ENCODE data around the gene EFCAB7. TPM values are rescaled to one million over a fixed set of nuclear protein-coding genes. Genes with fewer than 3 reads are reported as not detected.

The EFCAB7 gene
- total and polyA plus RNA-seq, 8 donors: 2.6 to 14.9 (median 3.0) TPM; not detected in 1

GRCh38 chr1:63486629-63487028, 36.7 kb upstream of the EFCAB7 start:
- no peak overlapping the region for H3K27ac ChIP-seq
- peak in 1 of 2 donors; percentile 50 for DNase-seq
- TF ChIP-seq EP300 (IDR thresholded peaks at IDR 0.05): no peak
- TF ChIP-seq POLR2AphosphoS5 (IDR thresholded peaks at IDR 0.05): no peak
- no peak for TF ChIP-seq POLR2A (IDR thresholded peaks at IDR 0.05)
- peaks cover 0 to 7% (median 0%) of the 10 kb centered on the region in 4 donors for H3K4me1 ChIP-seq
- H3K27me3 ChIP-seq: no peaks in the 10 kb centered on the region
- H3K9me3 ChIP-seq: no peaks in the 10 kb centered on the region
- no peak overlapping the region for H3K4me3 ChIP-seq
- 77 to 97% (median 83%) methylated on average over 1 of the region's 1 CpG for WGBS, 5 donors
- intact Hi-C loops (cut with DNase I; ENCODE audit: low total_unique reads): no loop called here
- H3K36me3 ChIP-seq: no peaks in the 10 kb centered on the region

GRCh38 chr1:63487336-63488065, 35.8 kb upstream of the EFCAB7 start:
- Histone ChIP-seq H3K4me3 (no peak overlapping the region), H3K27ac (no peak overlapping the region), H3K27me3 (no peaks in the 10 kb centered on the region), H3K36me3 (no peaks in the 10 kb centered on the region), H3K9me3 (no peaks in the 10 kb centered on the region), H3K4me1 (peaks cover 0 to 7% (median 0%) of the 10 kb centered on the region in 4 donors)
- 60 to 80% (median 73%) methylated on average over 8 of the region's 8 CpGs for WGBS, 5 donors
- TF ChIP-seq CTCF (IDR thresholded peaks at IDR 0.05) (no peak), POLR2A (IDR thresholded peaks at IDR 0.05) (no peak), EP300 (IDR thresholded peaks at IDR 0.05) (no peak), POLR2AphosphoS5 (IDR thresholded peaks at IDR 0.05) (no peak)
- DNase-seq: peak in 1 of 2 donors; percentile 77
- intact Hi-C loops (cut with DNase I; ENCODE audit: low total_unique reads): no loop called here

- WGBS, 5 donors: 85 to 100% (median 94%) methylated on average over 2 of the region's 2 CpGs
- Histone ChIP-seq H3K27ac (no peak overlapping the region), H3K4me3 (no peak overlapping the region), H3K36me3 (no peaks in the 10 kb centered on the region), H3K27me3 (no peaks in the 10 kb centered on the region), H3K9me3 (no peaks in the 10 kb centered on the region), H3K4me1 (no peaks in the 10 kb centered on the region)
- DNase-seq: no peak
- TF ChIP-seq POLR2A (IDR thresholded peaks at IDR 0.05) (no peak), POLR2AphosphoS5 (IDR thresholded peaks at IDR 0.05) (no peak), CTCF (IDR thresholded peaks at IDR 0.05) (no peak), EP300 (IDR thresholded peaks at IDR 0.05) (no peak)
- intact Hi-C loops (cut with DNase I; ENCODE audit: low total_unique reads): no loop called here
Observed at GRCh38 chr1:63497577-63497976, 25.7 kb upstream of the EFCAB7 start.

GRCh38 chr1:63498106-63498505, 25.2 kb upstream of the EFCAB7 start:
- H3K4me3 ChIP-seq: no peak overlapping the region
- no peak for DNase-seq
- no peaks in the 10 kb centered on the region for H3K36me3 ChIP-seq
- no peak for TF ChIP-seq POLR2A (IDR thresholded peaks at IDR 0.05)
- no peak for TF ChIP-seq POLR2AphosphoS5 (IDR thresholded peaks at IDR 0.05)
- no peak for TF ChIP-seq CTCF (IDR thresholded peaks at IDR 0.05)
- TF ChIP-seq EP300 (IDR thresholded peaks at IDR 0.05): no peak
- intact Hi-C loops (cut with DNase I; ENCODE audit: low total_unique reads): no loop called here
- no peaks in the 10 kb centered on the region for H3K27me3 ChIP-seq
- 40 to 100% (median 95%) methylated on average over 1 of the region's 1 CpG for WGBS, 5 donors
- H3K4me1 ChIP-seq: no peaks in the 10 kb centered on the region
- H3K27ac ChIP-seq: no peak overlapping the region
- no peaks in the 10 kb centered on the region for H3K9me3 ChIP-seq

GRCh38 chr1:63501256-63501655, 22.1 kb upstream of the EFCAB7 start:
- TF ChIP-seq POLR2AphosphoS5 (IDR thresholded peaks at IDR 0.05) (no peak), CTCF (IDR thresholded peaks at IDR 0.05) (no peak), POLR2A (IDR thresholded peaks at IDR 0.05) (no peak), EP300 (IDR thresholded peaks at IDR 0.05) (no peak)
- Histone ChIP-seq H3K4me1 (no peaks in the 10 kb centered on the region), H3K36me3 (peaks cover 0 to under 1% (median 0%) of the 10 kb centered on the region in 4 donors), H3K9me3 (no peaks in the 10 kb centered on the region), H3K27ac (no peak overlapping the region), H3K4me3 (no peak overlapping the region), H3K27me3 (no peaks in the 10 kb centered on the region)
- 93 to 98% (median 94%) methylated on average over 3 of the region's 3 CpGs for WGBS, 5 donors
- intact Hi-C loops (cut with DNase I; ENCODE audit: low total_unique reads): no loop called here
- no peak for DNase-seq
